Lung (tissue), 12 donors: ENCODE measurements around the gene NAB2. TPM values are rescaled to one million over a fixed set of nuclear protein-coding genes. Genes with fewer than 3 reads are reported as not detected.
A peak's percentile ranks its signal among the peaks of the same experiment; 100 is the strongest.

Experiments
- ATAC-seq: fragments of 200-7000 bp; cut with Tn5 transposase; one replicate; pipeline ENCODE4 v1.9.1; 2020; ENCODE audit warnings: moderate number of reproducible peaks; ENCODE audit not compliant: insufficient read depth, low FRiP score
- DNase-seq, 3 donors: peaks; one replicate each; pipeline ENCODE4 v3.0.0-alpha.2; 2013 to 2017
- H3K27ac ChIP-seq, 2 donors: one replicate each; pipeline ENCODE4 v1.5.1; 2013; ENCODE audit warnings: mild to moderate bottlenecking in 2 of 2, moderate library complexity in 2 of 2, control low read depth in 1 of 2, inconsistent platforms in 1 of 2, low read depth in 1 of 2, low read length in 1 of 2
- H3K27me3 ChIP-seq, 3 donors: one replicate each; pipeline ENCODE4 v1.5.1; 2013; ENCODE audit warnings: low read length in 2 of 3; ENCODE audit not compliant: control insufficient read depth in 3 of 3, insufficient read depth in 3 of 3
- H3K36me3 ChIP-seq, 4 donors: one replicate each; pipeline ENCODE4 v1.5.1; 2013; ENCODE audit warnings: low read length in 4 of 4, mild to moderate bottlenecking in 1 of 4, moderate library complexity in 1 of 4; ENCODE audit not compliant: control insufficient read depth in 4 of 4, insufficient read depth in 4 of 4
- H3K4me1 ChIP-seq, 5 donors: one replicate each; pipeline ENCODE4 v1.5.1; 2013; ENCODE audit warnings: low read length in 5 of 5, mild to moderate bottlenecking in 2 of 5, moderate library complexity in 1 of 5; ENCODE audit not compliant: control insufficient read depth in 5 of 5, insufficient read depth in 5 of 5
- H3K4me3 ChIP-seq: one replicate; pipeline ENCODE4 v1.5.1; 2013; ENCODE audit warnings: mild to moderate bottlenecking, control low read depth, moderate library complexity
- H3K9ac ChIP-seq, 2 donors: one replicate each; pipeline ENCODE4 v1.5.1; 2013; ENCODE audit warnings: low read length in 2 of 2, control low read depth in 1 of 2; ENCODE audit not compliant: insufficient read depth in 1 of 2
- H3K9me3 ChIP-seq, 4 donors: one replicate each; pipeline ENCODE4 v1.5.1; 2013; ENCODE audit warnings: low read length in 3 of 4, mild to moderate bottlenecking in 1 of 4, moderate library complexity in 1 of 4; ENCODE audit not compliant: control insufficient read depth in 4 of 4, insufficient read depth in 3 of 4
- CTCF ChIP-seq: IDR thresholded peaks from 2 replicates; pipeline ENCODE4 v1.5.1; 2012; ENCODE audit warnings: mild to moderate bottlenecking; ENCODE audit errors: control extremely low read depth, extremely low read depth
- WGBS, 2 donors: extraction: QIAGEN DNeasy Blood & Tissue Kit; methylation state at CpG; one replicate each; pipeline ENCODE4 v1.1.7; 2013; 5-methylcytosine and 5-hydroxymethylcytosine counted together
- polyA plus RNA-seq, 2 donors: library from polyadenylated mRNA; stranded (reverse); fragments of 200-250 nt; gene quantifications; one replicate each; pipeline ENCODE4 v1.2.1, GENCODE V29; 2013
- total RNA-seq, 2 donors: library from RNA; depleted of rRNA in 1 of 2; stranded (reverse); fragments of >200 nt in 1 of 2; gene quantifications; one replicate each; pipeline ENCODE4 v1.2.1, GENCODE V29; 2014 to 2021
- donor health status: control.
- donor health status: control.
- donor health status: Bipolar disorder and iron deficiency.
- donor health status: healthy.
- donor health status: DM: yes; HTN: yes; CAD: no.

Gene NAB2
- total and polyA plus RNA-seq, 4 donors, result 16.7 to 51.3 (median 38.9) TPM

DNA sequence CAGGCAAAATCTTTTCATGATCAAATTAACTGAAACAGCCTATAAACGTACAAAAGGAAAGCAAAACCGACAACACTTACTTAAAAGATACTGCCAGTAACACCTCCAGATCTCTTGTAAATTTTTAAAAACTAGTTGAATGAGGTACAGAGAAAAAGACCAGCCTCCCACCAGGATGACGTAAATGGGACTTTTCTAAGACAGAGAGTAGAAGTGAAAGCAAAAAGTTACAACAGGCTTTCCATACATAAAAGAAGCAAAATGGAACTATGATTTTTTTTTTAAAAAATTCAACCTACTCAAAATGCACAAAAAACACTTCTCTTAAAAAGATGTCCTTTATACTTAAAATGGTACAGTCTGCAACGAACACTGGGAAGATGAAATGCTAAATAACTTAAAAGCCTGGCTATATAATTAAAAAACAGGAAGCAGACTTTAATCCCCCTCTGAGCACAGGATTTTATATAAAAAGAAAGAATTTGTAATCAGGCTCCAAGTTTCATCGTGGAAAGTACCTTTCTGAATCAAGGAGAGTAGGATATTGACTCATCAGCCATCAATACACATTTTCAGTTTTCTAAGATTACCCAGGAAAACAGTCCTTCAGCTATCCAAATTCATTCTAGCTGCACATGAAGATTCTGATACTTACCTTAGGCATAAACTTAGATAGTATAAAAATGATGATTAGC lies 24.8 kb upstream of the NAB2 start:
- Histone ChIP-seq H3K9ac (no peak overlapping the region), H3K27me3 (no peaks in the 10 kb centered on the region), H3K27ac (no peak overlapping the region), H3K9me3 (no peaks in the 10 kb centered on the region), H3K4me1 (no peaks in the 10 kb centered on the region), H3K36me3 (peaks cover 8 to 22% (median 10%) of the 10 kb centered on the region in 4 donors), H3K4me3 (no peak overlapping the region)
- DNase-seq (no peak), ATAC-seq (no peak)
- TF ChIP-seq CTCF, result no peak
- WGBS, 2 donors, result 70 to 75% methylated on average over 5 of the region's 5 CpGs

DNA sequence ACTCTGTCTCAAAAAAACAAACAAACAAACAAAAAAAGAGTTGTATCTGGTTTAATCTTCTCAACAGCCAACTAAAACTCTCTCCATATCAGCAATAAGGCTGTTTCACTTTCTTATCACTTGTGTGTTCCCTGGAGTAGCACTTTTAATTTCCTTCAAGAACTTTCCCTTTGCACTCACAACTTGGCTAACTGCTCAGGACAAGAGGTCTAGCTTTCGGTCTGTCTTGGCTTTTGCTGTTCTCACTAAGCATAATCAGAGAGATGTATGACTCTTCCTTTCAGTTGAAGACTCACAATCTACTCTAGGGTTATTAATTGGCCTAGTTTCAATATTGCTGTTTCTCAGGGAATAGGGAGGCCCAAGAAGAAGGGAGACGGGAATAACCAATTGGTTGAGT lies 22.7 kb upstream of the NAB2 start:
- Histone ChIP-seq H3K27me3 (no peaks in the 10 kb centered on the region), H3K27ac (no peak overlapping the region), H3K4me1 (peaks cover 0 to 4% (median 0%) of the 10 kb centered on the region in 5 donors), H3K9ac (no peak overlapping the region), H3K4me3 (no peak overlapping the region), H3K36me3 (peaks cover 2 to 23% (median 6%) of the 10 kb centered on the region in 4 donors), H3K9me3 (no peaks in the 10 kb centered on the region)
- DNase-seq (no peak), ATAC-seq (no peak)
- TF ChIP-seq CTCF, result no peak
- WGBS, 2 donors, result 70 to 92% methylated on average over 2 of the region's 2 CpGs

DNA sequence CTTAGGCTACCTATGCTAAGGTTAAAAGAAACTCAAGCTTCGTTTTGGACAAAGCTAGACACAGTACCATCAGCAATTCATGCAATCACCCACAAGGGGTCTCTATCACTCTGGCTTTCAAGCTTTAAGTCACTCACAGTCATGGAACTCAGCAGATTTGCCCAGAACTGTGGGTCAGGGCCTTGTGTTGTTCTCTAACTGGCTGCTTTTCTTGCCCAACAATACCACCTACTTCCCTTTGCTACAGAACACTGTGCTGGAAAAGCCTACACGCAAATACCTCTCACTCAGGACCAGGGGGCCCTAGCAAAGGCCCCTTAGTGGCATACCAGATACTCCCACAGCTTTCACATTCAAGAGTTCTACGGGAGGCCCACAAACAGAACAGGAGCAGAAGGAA lies 19.4 kb upstream of the NAB2 start:
- no peak overlapping the region for H3K4me3 ChIP-seq
- peak; percentile 76 to 93 (median 91) for DNase-seq
- peak; percentile 91 for TF ChIP-seq CTCF
- H3K4me1 ChIP-seq, result peaks cover 0 to 4% (median 0%) of the 10 kb centered on the region in 5 donors
- WGBS, 2 donors, result 24 to 25% methylated on average over 3 of the region's 3 CpGs
- peak; percentile 91 for ATAC-seq
- H3K36me3 ChIP-seq, result peaks cover 0 to 26% (median 6%) of the 10 kb centered on the region in 4 donors
- no peaks in the 10 kb centered on the region for H3K27me3 ChIP-seq
- peak overlapping the region in 1 of 2 donors; percentile 73 for H3K27ac ChIP-seq
- H3K9ac ChIP-seq, result peak overlapping the region in 1 of 2 donors; percentile 81
- H3K9me3 ChIP-seq, result no peaks in the 10 kb centered on the region
